CD4-positive, alpha-beta T cell treated with Interleukin-15 for 1 hour (primary cell): ENCODE results near the gene PKP4.

Experiments
- DNase-seq: peaks from one replicate; pipeline ENCODE4 v3.0.0-alpha.2; 2020

The PKP4 gene

GRCh38 chr2:158501301-158501700, 44.5 kb downstream of the PKP4 start:
- no peak for DNase-seq

GRCh38 chr2:158502974-158503373, 46.2 kb downstream of the PKP4 start:
- DNase-seq = no peak

- DNase-seq = no peak
Measured at GRCh38 chr2:158504088-158504487, 47.3 kb downstream of the PKP4 start.

GRCh38 chr2:158505448-158505934, 48.7 kb downstream of the PKP4 start:
- no peak for DNase-seq

- no peak for DNase-seq
Measured at GRCh38 chr2:158507141-158507540, 50.4 kb downstream of the PKP4 start.

- no peak for DNase-seq
Measured at GRCh38 chr2:158507679-158508078, 50.9 kb downstream of the PKP4 start.

GRCh38 chr2:158509928-158510797, 53.4 kb downstream of the PKP4 start:
- no peak for DNase-seq

GRCh38 chr2:158510887-158511286, 54.1 kb downstream of the PKP4 start:
- DNase-seq = no peak

- no peak for DNase-seq
Measured at GRCh38 chr2:158511706-158512105, 55.0 kb downstream of the PKP4 start.

GRCh38 chr2:158512323-158512722, 55.6 kb downstream of the PKP4 start:
- DNase-seq = no peak

GRCh38 chr2:158513841-158514240, 57.1 kb downstream of the PKP4 start:
- no peak for DNase-seq

- no peak for DNase-seq
Measured at GRCh38 chr2:158518084-158518483, 61.3 kb downstream of the PKP4 start.

GRCh38 chr2:158519481-158519880, 62.7 kb downstream of the PKP4 start:
- no peak for DNase-seq

- DNase-seq = no peak
Measured at GRCh38 chr2:158529379-158530259, 72.9 kb downstream of the PKP4 start.

- no peak for DNase-seq
Measured at GRCh38 chr2:158530829-158531228, 74.1 kb downstream of the PKP4 start.

GRCh38 chr2:158533009-158533408, 76.3 kb downstream of the PKP4 start:
- no peak for DNase-seq

- DNase-seq = no peak
Measured at GRCh38 chr2:158539176-158540005, 82.6 kb downstream of the PKP4 start.

- DNase-seq = no peak
Measured at GRCh38 chr2:158542577-158542976, 85.8 kb downstream of the PKP4 start.

GRCh38 chr2:158543957-158544356, 87.2 kb downstream of the PKP4 start:
- no peak for DNase-seq

GRCh38 chr2:158544998-158545397, 88.2 kb downstream of the PKP4 start:
- DNase-seq = no peak

- DNase-seq = no peak
Measured at GRCh38 chr2:158546412-158547144, 89.8 kb downstream of the PKP4 start.

GRCh38 chr2:158553257-158553656, 96.5 kb downstream of the PKP4 start:
- DNase-seq = no peak
